HEK293 (cell line): ENCODE data around the gene DDX24.

Experiments
- FEZF1 ChIP-seq: fragments of 450-650 bp; formaldehyde crosslinking; IDR thresholded peaks from 2 replicates; pipeline ENCODE4 v1.5.1; 2016; ENCODE audit warnings: missing biosample characterization, missing genetic modification characterization
- GFI1B ChIP-seq: fragments of 450-650 bp; formaldehyde crosslinking; IDR thresholded peaks from 2 replicates; pipeline ENCODE4 v1.5.1; 2016; ENCODE audit warnings: missing biosample characterization, missing genetic modification characterization
- GLI2 ChIP-seq: fragments of 450-650 bp; formaldehyde crosslinking; IDR thresholded peaks from 2 replicates; pipeline ENCODE4; 2017; ENCODE audit warnings: missing biosample characterization, missing genetic modification characterization, low read depth, borderline replicate concordance
- KLF10 ChIP-seq: fragments of 450-650 bp; IDR thresholded peaks from 2 replicates; pipeline ENCODE4 v1.5.1; 2018; ENCODE audit warnings: missing biosample characterization, mild to moderate bottlenecking, missing genetic modification characterization
- SP3 ChIP-seq: fragments of 450-650 bp; formaldehyde crosslinking; IDR thresholded peaks from 2 replicates; pipeline ENCODE4 v1.5.1; 2016; ENCODE audit warnings: missing biosample characterization, missing genetic modification characterization
- TCF7L2 ChIP-seq: IDR thresholded peaks from 2 replicates; pipeline ENCODE4 v1.6.1; 2011; ENCODE audit warnings: low read depth, mild to moderate bottlenecking, inconsistent platforms, low read length, moderate library complexity, borderline replicate concordance
- ZBTB20 ChIP-seq: fragments of 450-650 bp; formaldehyde crosslinking; IDR thresholded peaks from 2 replicates; pipeline ENCODE4 v1.5.1; 2016; ENCODE audit warnings: missing biosample characterization, missing genetic modification characterization
- ZFP37 ChIP-seq: fragments of 450-650 bp; formaldehyde crosslinking; IDR thresholded peaks from 2 replicates; pipeline ENCODE4 v1.5.1; 2016; ENCODE audit warnings: missing biosample characterization, missing genetic modification characterization
- ZFP41 ChIP-seq: fragments of 450-650 bp; formaldehyde crosslinking; IDR thresholded peaks from 2 replicates; pipeline ENCODE4 v1.5.1; 2016; ENCODE audit warnings: missing biosample characterization, missing genetic modification characterization, borderline replicate concordance
- ZNF114 ChIP-seq: fragments of 450-650 bp; formaldehyde crosslinking; IDR thresholded peaks from 2 replicates; pipeline ENCODE4 v1.5.0; 2017; ENCODE audit warnings: missing biosample characterization, missing genetic modification characterization
- ZNF121 ChIP-seq: fragments of 450-650 bp; formaldehyde crosslinking; IDR thresholded peaks from 2 replicates; pipeline ENCODE4 v1.5.1; 2016; ENCODE audit warnings: missing biosample characterization, missing genetic modification characterization
- ZNF184 ChIP-seq: fragments of 450-650 bp; IDR thresholded peaks from 2 replicates; pipeline ENCODE4 v1.5.1; 2018; ENCODE audit warnings: missing biosample characterization, mild to moderate bottlenecking, missing genetic modification characterization
- ZNF2 ChIP-seq: fragments of 450-650 bp; formaldehyde crosslinking; IDR thresholded peaks from 2 replicates; pipeline ENCODE4 v1.5.1; 2016; ENCODE audit warnings: missing biosample characterization, missing genetic modification characterization
- ZNF214 ChIP-seq: fragments of 450-650 bp; formaldehyde crosslinking; IDR thresholded peaks from 2 replicates; pipeline ENCODE4 v1.5.1; 2017; ENCODE audit warnings: missing biosample characterization, mild to moderate bottlenecking, missing genetic modification characterization, borderline replicate concordance
- ZNF324 ChIP-seq: fragments of 450-650 bp; formaldehyde crosslinking; IDR thresholded peaks from 2 replicates; pipeline ENCODE4 v1.5.1; 2016; ENCODE audit warnings: missing biosample characterization, missing genetic modification characterization
- ZNF341 ChIP-seq: fragments of 450-650 bp; formaldehyde crosslinking; IDR thresholded peaks from 2 replicates; pipeline ENCODE4; 2016; ENCODE audit warnings: low read depth, missing biosample characterization, missing genetic modification characterization
- ZNF423 ChIP-seq: fragments of 450-650 bp; formaldehyde crosslinking; IDR thresholded peaks from 2 replicates; pipeline ENCODE4 v1.5.1; 2016; ENCODE audit warnings: missing biosample characterization, missing genetic modification characterization
- ZNF48 ChIP-seq: fragments of 450-650 bp; formaldehyde crosslinking; IDR thresholded peaks from 2 replicates; pipeline ENCODE4 v1.5.1; 2016; ENCODE audit warnings: missing biosample characterization, missing genetic modification characterization
- ZNF558 ChIP-seq: fragments of 450-650 bp; formaldehyde crosslinking; IDR thresholded peaks from 2 replicates; pipeline ENCODE4 v1.5.1; 2016; ENCODE audit warnings: missing biosample characterization, missing genetic modification characterization
- ZNF560 ChIP-seq: fragments of 450-650 bp; formaldehyde crosslinking; IDR thresholded peaks from 2 replicates; pipeline ENCODE4 v1.5.1; 2017; ENCODE audit warnings: missing biosample characterization, missing genetic modification characterization, borderline replicate concordance
- ZNF561 ChIP-seq: fragments of 450-650 bp; IDR thresholded peaks from 2 replicates; pipeline ENCODE4 v1.5.1; 2018; ENCODE audit warnings: missing biosample characterization, missing genetic modification characterization, borderline replicate concordance
- ZNF585B ChIP-seq: fragments of 450-650 bp; formaldehyde crosslinking; IDR thresholded peaks from 2 replicates; pipeline ENCODE4 v1.5.1; 2016; ENCODE audit warnings: missing biosample characterization, missing genetic modification characterization
- ZNF654 ChIP-seq: fragments of 450-650 bp; formaldehyde crosslinking; IDR thresholded peaks from 2 replicates; pipeline ENCODE4 v1.5.1; 2016; ENCODE audit warnings: low read depth, missing biosample characterization, missing genetic modification characterization
- ZNF658 ChIP-seq: fragments of 450-650 bp; formaldehyde crosslinking; IDR thresholded peaks from 2 replicates; pipeline ENCODE4; 2016; ENCODE audit warnings: missing biosample characterization, missing genetic modification characterization
- ZNF660 ChIP-seq: fragments of 450-650 bp; IDR thresholded peaks from 2 replicates; pipeline ENCODE4 v1.5.1; 2018; ENCODE audit warnings: missing biosample characterization, mild to moderate bottlenecking, missing genetic modification characterization
- ZNF768 ChIP-seq: fragments of 450-650 bp; formaldehyde crosslinking; IDR thresholded peaks from 2 replicates; pipeline ENCODE4 v1.5.1; 2018; ENCODE audit warnings: missing biosample characterization, mild to moderate bottlenecking, missing genetic modification characterization
- ZNF830 ChIP-seq: fragments of 450-650 bp; IDR thresholded peaks from 2 replicates; pipeline ENCODE4 v1.5.0; 2018; ENCODE audit warnings: missing biosample characterization, missing genetic modification characterization, low read depth, mild to moderate bottlenecking, moderate library complexity
- ZSCAN23 ChIP-seq: fragments of 450-650 bp; formaldehyde crosslinking; IDR thresholded peaks from 2 replicates; pipeline ENCODE4 v1.5.1; 2016; ENCODE audit warnings: missing biosample characterization, missing genetic modification characterization
- TF ChIP-seq, protein P1 (sequence below): fragments of 450-650 bp; formaldehyde crosslinking; IDR thresholded peaks from 2 replicates; pipeline ENCODE4 v1.5.1; 2016; ENCODE audit warnings: missing biosample characterization, missing genetic modification characterization
- TF ChIP-seq, protein P2 (sequence below): fragments of 450-650 bp; formaldehyde crosslinking; IDR thresholded peaks from 2 replicates; pipeline ENCODE4 v1.5.1; 2016; ENCODE audit warnings: missing biosample characterization, missing genetic modification characterization, low read depth
- TF ChIP-seq, protein P3 (sequence below): fragments of 450-650 bp; formaldehyde crosslinking; IDR thresholded peaks from 2 replicates; pipeline ENCODE4 v1.5.1; 2016; ENCODE audit warnings: missing biosample characterization, missing genetic modification characterization
- TF ChIP-seq, protein P4 (sequence below): fragments of 450-650 bp; formaldehyde crosslinking; IDR thresholded peaks from 2 replicates; pipeline ENCODE4 v1.5.1; 2016; ENCODE audit warnings: missing biosample characterization, missing genetic modification characterization
- TF ChIP-seq, protein P5 (sequence below): fragments of 450-650 bp; formaldehyde crosslinking; IDR thresholded peaks from 2 replicates; pipeline ENCODE4 v1.5.1; 2016; ENCODE audit warnings: missing biosample characterization, missing genetic modification characterization

The DDX24 gene

DNA sequence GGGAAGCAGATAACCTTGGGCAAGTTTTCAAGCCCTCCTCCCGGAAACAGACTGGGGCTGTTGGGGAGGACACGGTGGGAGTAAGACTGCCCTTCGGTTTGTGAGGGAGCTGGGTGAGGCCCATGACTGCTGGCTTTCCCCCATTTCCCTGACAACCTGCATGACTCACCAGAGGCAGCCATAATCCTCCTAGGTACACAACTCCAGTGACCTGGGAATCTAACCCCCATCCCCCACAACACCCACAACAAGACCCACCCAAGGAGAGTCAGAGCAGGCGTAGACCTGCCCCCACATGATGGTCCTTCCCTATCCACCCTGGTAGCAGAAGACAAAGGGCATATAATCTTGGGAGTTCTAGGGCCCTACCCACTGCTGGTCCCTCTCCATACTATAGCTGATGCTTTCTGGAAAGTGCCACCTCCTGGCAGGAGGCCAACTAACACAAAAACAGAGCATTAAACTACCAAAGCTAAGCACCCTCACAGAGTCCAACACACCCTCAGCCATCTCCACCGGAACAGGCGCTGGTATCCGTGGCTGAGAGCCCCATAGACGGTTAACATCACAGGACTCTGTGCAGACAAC lies 14.8 kb downstream of the DDX24 start (continued):
- TF ChIP-seq ZNF561 (tag by site-specific recombination), result peak; percentile 71; the same call in 1 of the 2 replicates
- TF ChIP-seq KLF10 (tag by site-specific recombination), result peak; percentile 31; the same call in 1 of the 2 replicates
- TF ChIP-seq ZNF423 (tag by site-specific recombination), result no peak; the same call in 1 of the 2 replicates
- no peak for TF ChIP-seq ZNF48 (tag by site-specific recombination)
- TF ChIP-seq, protein P1, sequence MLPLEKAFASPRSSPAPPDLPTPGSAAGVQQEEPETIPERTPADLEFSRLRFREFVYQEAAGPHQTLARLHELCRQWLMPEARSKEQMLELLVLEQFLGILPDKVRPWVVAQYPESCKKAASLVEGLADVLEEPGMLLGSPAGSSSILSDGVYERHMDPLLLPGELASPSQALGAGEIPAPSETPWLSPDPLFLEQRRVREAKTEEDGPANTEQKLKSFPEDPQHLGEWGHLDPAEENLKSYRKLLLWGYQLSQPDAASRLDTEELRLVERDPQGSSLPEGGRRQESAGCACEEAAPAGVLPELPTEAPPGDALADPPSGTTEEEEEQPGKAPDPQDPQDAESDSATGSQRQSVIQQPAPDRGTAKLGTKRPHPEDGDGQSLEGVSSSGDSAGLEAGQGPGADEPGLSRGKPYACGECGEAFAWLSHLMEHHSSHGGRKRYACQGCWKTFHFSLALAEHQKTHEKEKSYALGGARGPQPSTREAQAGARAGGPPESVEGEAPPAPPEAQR (tag by site-specific recombination), result no peak
- TF ChIP-seq, protein P2, sequence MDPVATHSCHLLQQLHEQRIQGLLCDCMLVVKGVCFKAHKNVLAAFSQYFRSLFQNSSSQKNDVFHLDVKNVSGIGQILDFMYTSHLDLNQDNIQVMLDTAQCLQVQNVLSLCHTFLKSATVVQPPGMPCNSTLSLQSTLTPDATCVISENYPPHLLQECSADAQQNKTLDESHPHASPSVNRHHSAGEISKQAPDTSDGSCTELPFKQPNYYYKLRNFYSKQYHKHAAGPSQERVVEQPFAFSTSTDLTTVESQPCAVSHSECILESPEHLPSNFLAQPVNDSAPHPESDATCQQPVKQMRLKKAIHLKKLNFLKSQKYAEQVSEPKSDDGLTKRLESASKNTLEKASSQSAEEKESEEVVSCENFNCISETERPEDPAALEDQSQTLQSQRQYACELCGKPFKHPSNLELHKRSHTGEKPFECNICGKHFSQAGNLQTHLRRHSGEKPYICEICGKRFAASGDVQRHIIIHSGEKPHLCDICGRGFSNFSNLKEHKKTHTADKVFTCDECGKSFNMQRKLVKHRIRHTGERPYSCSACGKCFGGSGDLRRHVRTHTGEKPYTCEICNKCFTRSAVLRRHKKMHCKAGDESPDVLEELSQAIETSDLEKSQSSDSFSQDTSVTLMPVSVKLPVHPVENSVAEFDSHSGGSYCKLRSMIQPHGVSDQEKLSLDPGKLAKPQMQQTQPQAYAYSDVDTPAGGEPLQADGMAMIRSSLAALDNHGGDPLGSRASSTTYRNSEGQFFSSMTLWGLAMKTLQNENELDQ (tag by site-specific recombination), result no peak
- TF ChIP-seq ZNF660 (tag by site-specific recombination), result no peak
- peak; percentile 44; the same call in 1 of the 2 replicates for TF ChIP-seq ZBTB20
- TF ChIP-seq, protein P3, sequence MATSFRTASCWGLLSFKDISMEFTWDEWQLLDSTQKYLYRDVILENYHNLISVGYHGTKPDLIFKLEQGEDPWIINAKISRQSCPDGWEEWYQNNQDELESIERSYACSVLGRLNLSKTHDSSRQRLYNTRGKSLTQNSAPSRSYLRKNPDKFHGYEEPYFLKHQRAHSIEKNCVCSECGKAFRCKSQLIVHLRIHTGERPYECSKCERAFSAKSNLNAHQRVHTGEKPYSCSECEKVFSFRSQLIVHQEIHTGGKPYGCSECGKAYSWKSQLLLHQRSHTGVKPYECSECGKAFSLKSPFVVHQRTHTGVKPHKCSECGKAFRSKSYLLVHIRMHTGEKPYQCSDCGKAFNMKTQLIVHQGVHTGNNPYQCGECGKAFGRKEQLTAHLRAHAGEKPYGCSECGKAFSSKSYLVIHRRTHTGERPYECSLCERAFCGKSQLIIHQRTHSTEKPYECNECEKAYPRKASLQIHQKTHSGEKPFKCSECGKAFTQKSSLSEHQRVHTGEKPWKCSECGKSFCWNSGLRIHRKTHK, result no peak
- TF ChIP-seq ZNF341 (tag by site-specific recombination), result no peak
- TF ChIP-seq ZNF585B (tag by site-specific recombination), result no peak
- no peak for TF ChIP-seq ZNF114 (tag by site-specific recombination)
- no peak; the same call in 1 of the 2 replicates for TF ChIP-seq SP3 (tag by site-specific recombination)
- TF ChIP-seq GFI1B (tag by site-specific recombination), result no peak
- no peak for TF ChIP-seq ZNF658
- no peak for TF ChIP-seq ZNF214 (tag by site-specific recombination)
- TF ChIP-seq ZSCAN23 (tag by site-specific recombination), result 0 out of 2 replicates have a peak, but pooled peaks have one; percentile 22
- TF ChIP-seq, protein P4, sequence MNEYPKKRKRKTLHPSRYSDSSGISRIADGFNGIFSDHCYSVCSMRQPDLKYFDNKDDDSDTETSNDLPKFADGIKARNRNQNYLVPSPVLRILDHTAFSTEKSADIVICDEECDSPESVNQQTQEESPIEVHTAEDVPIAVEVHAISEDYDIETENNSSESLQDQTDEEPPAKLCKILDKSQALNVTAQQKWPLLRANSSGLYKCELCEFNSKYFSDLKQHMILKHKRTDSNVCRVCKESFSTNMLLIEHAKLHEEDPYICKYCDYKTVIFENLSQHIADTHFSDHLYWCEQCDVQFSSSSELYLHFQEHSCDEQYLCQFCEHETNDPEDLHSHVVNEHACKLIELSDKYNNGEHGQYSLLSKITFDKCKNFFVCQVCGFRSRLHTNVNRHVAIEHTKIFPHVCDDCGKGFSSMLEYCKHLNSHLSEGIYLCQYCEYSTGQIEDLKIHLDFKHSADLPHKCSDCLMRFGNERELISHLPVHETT, result 0 out of 2 replicates have a peak, but pooled peaks have one; percentile 52
- no peak for TF ChIP-seq ZNF184
- no peak for TF ChIP-seq ZNF324 (tag by site-specific recombination)
- no peak for TF ChIP-seq ZFP41 (tag by site-specific recombination)
- peak; percentile 47; the same call in 1 of the 2 replicates for TF ChIP-seq ZNF2 (tag by site-specific recombination)
- TF ChIP-seq ZNF830 (tag by site-specific recombination), result no peak
- peak; percentile 50 for TF ChIP-seq FEZF1 (tag by site-specific recombination)
- no peak for TF ChIP-seq ZNF560 (tag by site-specific recombination)
- TF ChIP-seq ZFP37, result peak; percentile 47; the same call in 1 of the 2 replicates
- TF ChIP-seq ZNF558 (tag by site-specific recombination), result 0 out of 2 replicates have a peak, but pooled peaks have one; percentile 14
- no peak for TF ChIP-seq TCF7L2
- TF ChIP-seq ZNF654 (tag by site-specific recombination), result no peak
- no peak for TF ChIP-seq GLI2
- no peak for TF ChIP-seq ZNF768 (tag by site-specific recombination)
- no peak for TF ChIP-seq ZNF121 (tag by site-specific recombination)
- TF ChIP-seq, protein P5, sequence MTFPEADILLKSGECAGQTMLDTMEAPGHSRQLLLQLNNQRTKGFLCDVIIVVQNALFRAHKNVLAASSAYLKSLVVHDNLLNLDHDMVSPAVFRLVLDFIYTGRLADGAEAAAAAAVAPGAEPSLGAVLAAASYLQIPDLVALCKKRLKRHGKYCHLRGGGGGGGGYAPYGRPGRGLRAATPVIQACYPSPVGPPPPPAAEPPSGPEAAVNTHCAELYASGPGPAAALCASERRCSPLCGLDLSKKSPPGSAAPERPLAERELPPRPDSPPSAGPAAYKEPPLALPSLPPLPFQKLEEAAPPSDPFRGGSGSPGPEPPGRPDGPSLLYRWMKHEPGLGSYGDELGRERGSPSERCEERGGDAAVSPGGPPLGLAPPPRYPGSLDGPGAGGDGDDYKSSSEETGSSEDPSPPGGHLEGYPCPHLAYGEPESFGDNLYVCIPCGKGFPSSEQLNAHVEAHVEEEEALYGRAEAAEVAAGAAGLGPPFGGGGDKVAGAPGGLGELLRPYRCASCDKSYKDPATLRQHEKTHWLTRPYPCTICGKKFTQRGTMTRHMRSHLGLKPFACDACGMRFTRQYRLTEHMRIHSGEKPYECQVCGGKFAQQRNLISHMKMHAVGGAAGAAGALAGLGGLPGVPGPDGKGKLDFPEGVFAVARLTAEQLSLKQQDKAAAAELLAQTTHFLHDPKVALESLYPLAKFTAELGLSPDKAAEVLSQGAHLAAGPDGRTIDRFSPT (tag by site-specific recombination), result 0 out of 2 replicates have a peak, but pooled peaks have one; percentile 13
